GM23338 (cell line): Measurements from ENCODE around the gene AQP1. TPM values are rescaled to one million over a fixed set of nuclear protein-coding genes. Genes with fewer than 3 reads are reported as not detected.

Experiments
- ATAC-seq: fragments of 200-7000 bp; cut with Tn5 transposase; 3 replicates; pipeline ENCODE4 v1.9.1; 2020
- DNase-seq: peaks from one replicate; pipeline ENCODE4 v3.0.0-alpha.2; 2015; ENCODE audit warnings: low spot score
- H2AFZ ChIP-seq: fragments of 200-600 bp; sonication (generic); 2 replicates; pipeline ENCODE4 v1.8.0; 2016; ENCODE audit warnings: antibody characterized with exemption, mild to moderate bottlenecking, moderate library complexity
- H3F3A ChIP-seq: fragments of 200-600 bp; sonication (generic); replicated peaks from 2 replicates; pipeline ENCODE4 v1.8.0; 2017; ENCODE audit warnings: antibody characterized with exemption, mixed run types, low read depth
- H3K27ac ChIP-seq: fragments of 200-600 bp; sonication (generic); 2 replicates; pipeline ENCODE4 v1.6.1; 2016; ENCODE audit warnings: low read depth
- H3K27me3 ChIP-seq: fragments of 200-600 bp; sonication (generic); 2 replicates; pipeline ENCODE4 v1.8.0; 2016; ENCODE audit warnings: mild to moderate bottlenecking, mixed run types, moderate library complexity; ENCODE audit not compliant: insufficient read depth
- H3K36me3 ChIP-seq: fragments of 200-600 bp; sonication (generic); 2 replicates; pipeline ENCODE4 v1.8.0; 2016; ENCODE audit warnings: mild to moderate bottlenecking; ENCODE audit not compliant: insufficient read depth
- H3K4me1 ChIP-seq: fragments of 200-600 bp; sonication (generic); 2 replicates; pipeline ENCODE4 v1.8.0; 2016; ENCODE audit warnings: mild to moderate bottlenecking, moderate library complexity; ENCODE audit not compliant: insufficient read depth
- H3K4me2 ChIP-seq: fragments of 200-600 bp; sonication (generic); 2 replicates; pipeline ENCODE4 v1.7.1; 2017; ENCODE audit warnings: mixed run types
- H3K4me3 ChIP-seq: fragments of 200-600 bp; sonication (generic); 2 replicates; pipeline ENCODE4 v1.6.1; 2016; ENCODE audit warnings: mixed run types
- H3K79me2 ChIP-seq: fragments of 200-600 bp; sonication (generic); replicated peaks from 2 replicates; pipeline ENCODE4 v1.8.0; 2017; ENCODE audit warnings: mild to moderate bottlenecking; ENCODE audit not compliant: insufficient read depth
- H3K9me2 ChIP-seq: fragments of 200-600 bp; sonication (generic); 2 replicates; pipeline ENCODE4 v1.8.0; 2017; ENCODE audit not compliant: insufficient read depth
- H4K20me1 ChIP-seq: fragments of 200-600 bp; sonication (generic); replicated peaks from 2 replicates; pipeline ENCODE4 v1.8.0; 2017; ENCODE audit warnings: mild to moderate bottlenecking; ENCODE audit not compliant: insufficient read depth
- H3K27ac Mint-ChIP-seq: 2 replicates; pipeline ENCODE4 v1.8.0; 2020; ENCODE audit warnings: inconsistent platforms, mild to moderate bottlenecking, moderate library complexity, mixed read lengths
- H3K27me3 Mint-ChIP-seq: 3 replicates; pipeline ENCODE4 v1.8.0; 2022; ENCODE audit warnings: low read depth, mild to moderate bottlenecking, moderate library complexity, mixed read lengths, inconsistent platforms; ENCODE audit not compliant: insufficient read depth, poor library complexity
- H3K36me3 Mint-ChIP-seq: 3 replicates; pipeline ENCODE4 v1.8.0; 2021; ENCODE audit warnings: low read depth, mild to moderate bottlenecking, inconsistent platforms, moderate library complexity, mixed read lengths
- H3K4me1 Mint-ChIP-seq: 3 replicates; pipeline ENCODE4 v1.8.0; 2020; ENCODE audit warnings: mild to moderate bottlenecking, inconsistent platforms, mixed read lengths
- H3K4me3 Mint-ChIP-seq: 3 replicates; pipeline ENCODE4 v1.8.0; 2021; ENCODE audit warnings: moderate library complexity, mild to moderate bottlenecking, inconsistent platforms, mixed read lengths
- H3K9me3 Mint-ChIP-seq: 3 replicates; pipeline ENCODE4 v1.8.0; 2020; ENCODE audit warnings: moderate library complexity, mild to moderate bottlenecking, inconsistent platforms, mixed read lengths
- CREB1 ChIP-seq: fragments of 250-450 bp; sonication (Bioruptor Pico); IDR thresholded peaks from 2 replicates; pipeline ENCODE4 v1.5.0; 2020; ENCODE audit warnings: low read depth, mild to moderate bottlenecking, moderate library complexity
- CTCF ChIP-seq, 2 experiments: fragments of 200-600 bp in 1 of 2; sonication (generic) in 1 of 2; conservative IDR thresholded peaks; 2 replicates each; pipeline versions ENCODE4 v1.5.1 to v1.6.1; 2016 to 2017; ENCODE audit warnings: antibody characterized with exemption in 2 of 2, low read depth in 2 of 2, mild to moderate bottlenecking in 2 of 2, moderate library complexity in 1 of 2
- ETS1 ChIP-seq: IDR thresholded peaks from 2 replicates; pipeline ENCODE4 v1.6.1; 2016; ENCODE audit warnings: antibody characterized with exemption
- EZH2 ChIP-seq: fragments of 200-600 bp; sonication (generic); IDR thresholded peaks from one replicate; pipeline ENCODE4 v1.8.0; 2017; ENCODE audit warnings: antibody characterized with exemption, mild to moderate bottlenecking, low read depth; ENCODE audit not compliant: unreplicated experiment
- EZH2phosphoT487 ChIP-seq: fragments of 200-600 bp; sonication (generic); IDR thresholded peaks from one replicate; pipeline ENCODE4 v1.8.1; 2018; ENCODE audit warnings: antibody characterized with exemption; ENCODE audit not compliant: unreplicated experiment
- JUNB ChIP-seq: IDR thresholded peaks from one replicate; pipeline ENCODE4 v1.6.1; 2016; ENCODE audit warnings: antibody characterized with exemption; ENCODE audit not compliant: unreplicated experiment
- NANOG ChIP-seq: IDR thresholded peaks from 2 replicates; pipeline ENCODE4 v1.6.1; 2016; ENCODE audit warnings: antibody characterized with exemption, borderline replicate concordance
- POLR2AphosphoS5 ChIP-seq: IDR thresholded peaks from 2 replicates; pipeline ENCODE4 v1.6.1; 2016; ENCODE audit warnings: antibody characterized with exemption, low read depth
- REST ChIP-seq: IDR thresholded peaks from one replicate; pipeline ENCODE4 v1.6.1; 2018; ENCODE audit warnings: antibody characterized with exemption; ENCODE audit not compliant: unreplicated experiment
- STAT1 ChIP-seq: IDR thresholded peaks from one replicate; pipeline ENCODE4 v1.6.1; 2016; ENCODE audit warnings: antibody characterized with exemption; ENCODE audit not compliant: unreplicated experiment
- ZNF114 ChIP-seq: fragments of 250-450 bp; sonication (Bioruptor Pico); IDR thresholded peaks from 2 replicates; pipeline ENCODE4 v1.5.0; 2020; ENCODE audit warnings: mild to moderate bottlenecking, moderate library complexity
- ZNF331 ChIP-seq: fragments of 250-450 bp; sonication (Bioruptor Pico); IDR thresholded peaks from 2 replicates; pipeline ENCODE4 v1.5.0; 2020; ENCODE audit warnings: low read depth, mild to moderate bottlenecking, moderate library complexity
- polyA plus RNA-seq: library from polyadenylated mRNA; unstranded; fragments of >200 nt; fragmentation: Nextera tagmentation; extraction: Ambion mirVana; gene quantifications from 2 replicates; pipeline ENCODE4 v1.2.1, GENCODE V29; 2016
- total RNA-seq: library from RNA; depleted of rRNA; stranded (reverse); fragments of >200 nt; shearing (Covaris generic); gene quantifications from 2 replicates; pipeline ENCODE4 v1.2.3, GENCODE V29; 2014
- TF ChIP-seq, protein P1 (sequence below): fragments of 250-450 bp; sonication (Bioruptor Pico); IDR thresholded peaks from 2 replicates; pipeline ENCODE4 v1.5.0; 2020; ENCODE audit warnings: mild to moderate bottlenecking, moderate library complexity

Gene AQP1
- total and polyA plus RNA-seq, 2 experiments from 2014 or later: 0.28 TPM; not detected in 1

GRCh38 chr7:30954914-30955313 lies 43.3 kb downstream of the AQP1 start:
- Histone ChIP-seq H3K27me3 (no peaks in the 10 kb centered on the region), H3F3A (no peaks in the 10 kb centered on the region), H3K4me3 (no peak overlapping the region), H3K36me3 (no peaks in the 10 kb centered on the region), H3K27ac (no peak overlapping the region), H3K79me2 (no peaks in the 10 kb centered on the region), H3K4me1 (no peaks in the 10 kb centered on the region), H3K4me2 (no peak overlapping the region), H4K20me1 (no peaks in the 10 kb centered on the region), H2AFZ (no peak overlapping the region), H3K9me2 (no peaks in the 10 kb centered on the region)
- Mint-ChIP-seq H3K4me1 (no peaks in the 10 kb centered on the region), H3K27me3 (no peaks in the 10 kb centered on the region), H3K4me3 (no peak overlapping the region), H3K36me3 (0 out of 3 replicates have a peak, but pooled peaks cover 5% of the 10 kb centered on the region), H3K27ac (no peak overlapping the region), H3K9me3 (peaks cover 31% of the 10 kb centered on the region)
- ATAC-seq (no peak), DNase-seq (no peak)
- no peak for TF ChIP-seq CTCF (conservative IDR thresholded peaks at IDR 0.05; ENCODE audit: low read depth in 2 of 2)
- no peak for TF ChIP-seq CREB1 (CRISPR knock-in tag)
- no peak for TF ChIP-seq EZH2phosphoT487
- no peak for TF ChIP-seq STAT1
- TF ChIP-seq ZNF114 (CRISPR knock-in tag): no peak
- no peak for TF ChIP-seq NANOG
- no peak for TF ChIP-seq POLR2AphosphoS5
- TF ChIP-seq, protein P1, sequence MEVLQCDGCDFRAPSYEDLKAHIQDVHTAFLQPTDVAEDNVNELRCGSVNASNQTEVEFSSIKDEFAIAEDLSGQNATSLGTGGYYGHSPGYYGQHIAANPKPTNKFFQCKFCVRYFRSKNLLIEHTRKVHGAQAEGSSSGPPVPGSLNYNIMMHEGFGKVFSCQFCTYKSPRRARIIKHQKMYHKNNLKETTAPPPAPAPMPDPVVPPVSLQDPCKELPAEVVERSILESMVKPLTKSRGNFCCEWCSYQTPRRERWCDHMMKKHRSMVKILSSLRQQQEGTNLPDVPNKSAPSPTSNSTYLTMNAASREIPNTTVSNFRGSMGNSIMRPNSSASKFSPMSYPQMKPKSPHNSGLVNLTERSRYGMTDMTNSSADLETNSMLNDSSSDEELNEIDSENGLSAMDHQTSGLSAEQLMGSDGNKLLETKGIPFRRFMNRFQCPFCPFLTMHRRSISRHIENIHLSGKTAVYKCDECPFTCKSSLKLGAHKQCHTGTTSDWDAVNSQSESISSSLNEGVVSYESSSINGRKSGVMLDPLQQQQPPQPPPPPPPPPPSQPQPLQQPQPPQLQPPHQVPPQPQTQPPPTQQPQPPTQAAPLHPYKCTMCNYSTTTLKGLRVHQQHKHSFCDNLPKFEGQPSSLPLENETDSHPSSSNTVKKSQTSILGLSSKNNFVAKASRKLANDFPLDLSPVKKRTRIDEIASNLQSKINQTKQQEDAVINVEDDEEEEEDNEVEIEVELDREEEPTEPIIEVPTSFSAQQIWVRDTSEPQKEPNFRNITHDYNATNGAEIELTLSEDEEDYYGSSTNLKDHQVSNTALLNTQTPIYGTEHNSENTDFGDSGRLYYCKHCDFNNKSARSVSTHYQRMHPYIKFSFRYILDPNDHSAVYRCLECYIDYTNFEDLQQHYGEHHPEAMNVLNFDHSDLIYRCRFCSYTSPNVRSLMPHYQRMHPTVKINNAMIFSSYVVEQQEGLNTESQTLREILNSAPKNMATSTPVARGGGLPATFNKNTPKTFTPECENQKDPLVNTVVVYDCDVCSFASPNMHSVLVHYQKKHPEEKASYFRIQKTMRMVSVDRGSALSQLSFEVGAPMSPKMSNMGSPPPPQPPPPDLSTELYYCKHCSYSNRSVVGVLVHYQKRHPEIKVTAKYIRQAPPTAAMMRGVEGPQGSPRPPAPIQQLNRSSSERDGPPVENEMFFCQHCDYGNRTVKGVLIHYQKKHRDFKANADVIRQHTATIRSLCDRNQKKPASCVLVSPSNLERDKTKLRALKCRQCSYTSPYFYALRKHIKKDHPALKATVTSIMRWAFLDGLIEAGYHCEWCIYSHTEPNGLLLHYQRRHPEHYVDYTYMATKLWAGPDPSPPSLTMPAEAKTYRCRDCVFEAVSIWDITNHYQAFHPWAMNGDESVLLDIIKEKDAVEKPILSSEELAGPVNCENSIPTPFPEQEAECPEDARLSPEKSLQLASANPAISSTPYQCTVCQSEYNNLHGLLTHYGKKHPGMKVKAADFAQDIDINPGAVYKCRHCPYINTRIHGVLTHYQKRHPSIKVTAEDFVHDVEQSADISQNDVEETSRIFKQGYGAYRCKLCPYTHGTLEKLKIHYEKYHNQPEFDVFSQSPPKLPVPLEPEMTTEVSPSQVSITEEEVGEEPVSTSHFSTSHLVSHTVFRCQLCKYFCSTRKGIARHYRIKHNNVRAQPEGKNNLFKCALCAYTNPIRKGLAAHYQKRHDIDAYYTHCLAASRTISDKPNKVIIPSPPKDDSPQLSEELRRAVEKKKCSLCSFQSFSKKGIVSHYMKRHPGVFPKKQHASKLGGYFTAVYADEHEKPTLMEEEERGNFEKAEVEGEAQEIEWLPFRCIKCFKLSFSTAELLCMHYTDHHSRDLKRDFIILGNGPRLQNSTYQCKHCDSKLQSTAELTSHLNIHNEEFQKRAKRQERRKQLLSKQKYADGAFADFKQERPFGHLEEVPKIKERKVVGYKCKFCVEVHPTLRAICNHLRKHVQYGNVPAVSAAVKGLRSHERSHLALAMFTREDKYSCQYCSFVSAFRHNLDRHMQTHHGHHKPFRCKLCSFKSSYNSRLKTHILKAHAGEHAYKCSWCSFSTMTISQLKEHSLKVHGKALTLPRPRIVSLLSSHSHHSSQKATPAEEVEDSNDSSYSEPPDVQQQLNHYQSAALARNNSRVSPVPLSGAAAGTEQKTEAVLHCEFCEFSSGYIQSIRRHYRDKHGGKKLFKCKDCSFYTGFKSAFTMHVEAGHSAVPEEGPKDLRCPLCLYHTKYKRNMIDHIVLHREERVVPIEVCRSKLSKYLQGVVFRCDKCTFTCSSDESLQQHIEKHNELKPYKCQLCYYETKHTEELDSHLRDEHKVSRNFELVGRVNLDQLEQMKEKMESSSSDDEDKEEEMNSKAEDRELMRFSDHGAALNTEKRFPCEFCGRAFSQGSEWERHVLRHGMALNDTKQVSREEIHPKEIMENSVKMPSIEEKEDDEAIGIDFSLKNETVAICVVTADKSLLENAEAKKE: no peak
- no peak for TF ChIP-seq ZNF331 (CRISPR knock-in tag)
- TF ChIP-seq REST: no peak
- no peak for TF ChIP-seq JUNB
- TF ChIP-seq EZH2: no peak
- TF ChIP-seq ETS1: no peak
